Measurements from ENCODE around the gene HMCES. TPM values are rescaled to one million over a fixed set of nuclear protein-coding genes. Genes with fewer than 3 reads are reported as not detected.

Gene HMCES
- total and polyA plus RNA-seq, 2 of the 13 experiments (the other 11 are each of a cell fraction or from before 2014, with no cell fraction given), result 16.1 to 37.5 TPM

GRCh38 chr3:129278966-129279906 is 566 bp downstream of the HMCES start (continued):
- TF ChIP-seq ZNF256 (CRISPR knock-in tag; conservative IDR thresholded peaks at IDR 0.05) (no peak), MIXL1 (CRISPR knock-in tag; IDR thresholded peaks at IDR 0.05) (no peak), NFE2L2 (IDR thresholded peaks at IDR 0.05; ENCODE audit: low read length) (no peak), PHB2 (IDR thresholded peaks at IDR 0.05; ENCODE audit: partially characterized antibody) (no peak), YY1 (IDR thresholded peaks at IDR 0.05; ENCODE audit: insufficient read depth, insufficient replicate concordance, low read depth, low read length) (no peak), CBFB (CRISPR knock-in tag; IDR thresholded peaks at IDR 0.05) (no peak), SIX1 (CRISPR knock-in tag; IDR thresholded peaks at IDR 0.05; ENCODE audit: borderline replicate concordance) (no peak), HDAC6 (IDR thresholded peaks at IDR 0.05; ENCODE audit: low read depth, low read length) (no peak), NR3C1 (CRISPR knock-in tag; IDR thresholded peaks at IDR 0.05) (no peak), ZUFSP (CRISPR knock-in tag; IDR thresholded peaks at IDR 0.05; ENCODE audit: borderline replicate concordance) (no peak), EHMT2 (IDR thresholded peaks at IDR 0.05; ENCODE audit: borderline replicate concordance, low read depth, low read length) (no peak), AHDC1 (CRISPR knock-in tag; IDR thresholded peaks at IDR 0.05; ENCODE audit: borderline replicate concordance) (no peak; the same call in 1 of the 2 replicates), ZNF790 (CRISPR knock-in tag; IDR thresholded peaks at IDR 0.05; ENCODE audit: borderline replicate concordance) (no peak), MEIS2 (CRISPR knock-in tag; IDR thresholded peaks at IDR 0.05) (peak; percentile 53; the same call in 1 of the 2 replicates), TP53 (CRISPR knock-in tag; conservative IDR thresholded peaks at IDR 0.05) (no peak), ZSCAN25 (CRISPR knock-in tag; IDR thresholded peaks at IDR 0.05) (peak; percentile 94), ZNF775 (CRISPR knock-in tag; IDR thresholded peaks at IDR 0.05; ENCODE audit: borderline replicate concordance) (no peak), PHF8 (CRISPR knock-in tag; IDR thresholded peaks at IDR 0.05) (peak; percentile 26), NPAS2 (CRISPR knock-in tag; IDR thresholded peaks at IDR 0.05; ENCODE audit: borderline replicate concordance) (no peak), ZFP91 (CRISPR knock-in tag; IDR thresholded peaks at IDR 0.05; ENCODE audit: borderline replicate concordance) (no peak; the same call in 1 of the 2 replicates), PLRG1 (conservative IDR thresholded peaks at IDR 0.05) (no peak), ZNF207 (IDR thresholded peaks at IDR 0.05; ENCODE audit: borderline replicate concordance) (no peak)
